B cell (primary cell): ENCODE results near the gene YWHAG. TPM values are rescaled to one million over a fixed set of nuclear protein-coding genes. Genes with fewer than 3 reads are reported as not detected.

ENCODE experiments used
- ATAC-seq: fragments of 200-7000 bp; cut with Tn5 transposase; one replicate; pipeline ENCODE4 v1.10.0; 2021; ENCODE audit warnings: low read depth, mild to moderate bottlenecking, moderate number of reproducible peaks, moderate library complexity
- CTCF ChIA-PET: fragments of 350-600 bp; sonication (Branson Sonifier 250); formaldehyde crosslinking; loops from one replicate; lab custom pipeline; 2021; ENCODE audit warnings: antibody characterized with exemption, inconsistent platforms; lab: Charles Lee
- POLR2A ChIA-PET: fragments of 350-600 bp; sonication (Branson Sonifier 250); formaldehyde crosslinking; loops from one replicate; lab custom pipeline; 2021; ENCODE audit warnings: antibody characterized with exemption; lab: Charles Lee
- DNase-seq: peaks from one replicate; pipeline ENCODE4 v3.0.0; 2013
- H2AFZ ChIP-seq: 2 replicates; pipeline ENCODE4 v1.6.1; 2012; ENCODE audit warnings: mild to moderate bottlenecking, low read depth, low read length; ENCODE audit not compliant: insufficient read depth, poor library complexity, severe bottlenecking
- H3K27ac ChIP-seq, 2 donors: 1 replicate in 1 of 2; 2 replicates in 1 of 2; pipeline ENCODE4 v1.5.1; 2012 to 2013; ENCODE audit warnings: low read length in 2 of 2, mild to moderate bottlenecking in 2 of 2, moderate library complexity in 1 of 2
- H3K27me3 ChIP-seq, 4 experiments: fragments of 200-600 bp in 1 of 4; sonication (generic) in 1 of 4; replicated peaks in 1 of 4; 1 replicate in 2 of 4; 2 replicates in 2 of 4; pipeline versions ENCODE4 v1.6.1 to v1.7.0; 2013 to 2016; ENCODE audit warnings: low read length in 3 of 4, mild to moderate bottlenecking in 2 of 4, mixed read lengths in 1 of 4, moderate library complexity in 1 of 4; ENCODE audit not compliant: insufficient read depth in 4 of 4, control insufficient read depth in 3 of 4; ENCODE audit errors: control extremely low read depth in 1 of 4
- H3K36me3 ChIP-seq, 2 experiments: replicated peaks in 1 of 2; 1 replicate in 1 of 2; 2 replicates in 1 of 2; pipeline versions ENCODE4 v1.6.1 to v1.7.1; 2013; ENCODE audit warnings: low read length in 1 of 2; ENCODE audit not compliant: insufficient read depth in 2 of 2, control insufficient read depth in 1 of 2; ENCODE audit errors: control extremely low read depth in 1 of 2, extremely low read depth in 1 of 2
- H3K4me1 ChIP-seq, 2 donors: fragments of 200-600 bp in 1 of 2; sonication (generic) in 1 of 2; 1 replicate in 1 of 2; 2 replicates in 1 of 2; pipeline versions ENCODE4 v1.5.1 to v1.6.1; 2013 to 2017; ENCODE audit warnings: low read length in 2 of 2; ENCODE audit not compliant: control insufficient read depth in 2 of 2, insufficient read depth in 2 of 2
- H3K4me2 ChIP-seq: replicated peaks from 2 replicates; pipeline ENCODE3; 2012; ENCODE audit warnings: mild to moderate bottlenecking, low read depth, low read length; ENCODE audit not compliant: poor library complexity, severe bottlenecking
- H3K4me3 ChIP-seq, 5 experiments: fragments of 200-600 bp in 1 of 5; sonication (generic) in 1 of 5; 1 replicate in 3 of 5; 2 replicates in 2 of 5; pipeline versions ENCODE4 v1.5.1 to v1.7.0; 2011 to 2016; ENCODE audit warnings: low read length in 4 of 5, mild to moderate bottlenecking in 4 of 5, low read depth in 2 of 5, control low read depth in 1 of 5, moderate library complexity in 1 of 5; ENCODE audit not compliant: insufficient read depth in 1 of 5; ENCODE audit errors: control extremely low read depth in 1 of 5, extremely low read depth in 1 of 5
- H3K79me2 ChIP-seq: fragments of 200-600 bp; sonication (generic); one replicate; pipeline ENCODE4 v1.6.0; 2016; ENCODE audit warnings: low read length; ENCODE audit not compliant: control insufficient read depth, insufficient read depth
- H3K9ac ChIP-seq: fragments of 200-600 bp; sonication (generic); 2 replicates; pipeline ENCODE4 v1.6.1; 2017; ENCODE audit warnings: mild to moderate bottlenecking, low read length, moderate library complexity
- H3K9me3 ChIP-seq, 3 donors: one replicate each; pipeline versions ENCODE4 v1.6.1 to v1.7.1; 2013; ENCODE audit warnings: low read length in 2 of 3; ENCODE audit not compliant: control insufficient read depth in 2 of 3, insufficient read depth in 1 of 3; ENCODE audit errors: control extremely low read depth in 1 of 3
- H4K20me1 ChIP-seq: 2 replicates; pipeline ENCODE4 v1.6.0; 2012; ENCODE audit warnings: mild to moderate bottlenecking, low read length; ENCODE audit not compliant: insufficient read depth, control insufficient read depth, poor library complexity, severe bottlenecking
- H3K27ac Mint-ChIP-seq: one replicate; pipeline ENCODE4 v1.8.0; 2021; ENCODE audit warnings: mixed read lengths
- H3K27me3 Mint-ChIP-seq: one replicate; pipeline ENCODE4 v1.8.0; 2021; ENCODE audit warnings: mixed read lengths
- H3K4me1 Mint-ChIP-seq: one replicate; pipeline ENCODE4 v1.8.0; 2021; ENCODE audit warnings: mixed read lengths
- H3K4me3 Mint-ChIP-seq: one replicate; pipeline ENCODE4 v1.8.0; 2021; ENCODE audit warnings: mixed read lengths
- H3K9me3 Mint-ChIP-seq: one replicate; pipeline ENCODE4 v1.8.0; 2022; ENCODE audit warnings: mixed read lengths; ENCODE audit not compliant: insufficient read depth
- EZH2 ChIP-seq: IDR thresholded peaks from 2 replicates; pipeline ENCODE4 v1.6.1; 2012; ENCODE audit warnings: borderline replicate concordance, low read depth, mild to moderate bottlenecking, moderate library complexity, low read length; ENCODE audit not compliant: insufficient read depth, poor library complexity, severe bottlenecking
- WGBS: methylation state at CpG from one replicate; pipeline ENCODE4 v1.1.5; 2013; ENCODE audit warnings: missing lambda C conversion rate; ENCODE audit not compliant: insufficient coverage; 5-methylcytosine and 5-hydroxymethylcytosine counted together
- intact Hi-C: fragments of 100-400 bp; cut with micrococcal nuclease; formaldehyde crosslinking; loops from one replicate; pipeline ENCODE4 v1.10.0; 2022
- polyA plus RNA-seq: library from polyadenylated mRNA; depleted of rRNA; stranded (reverse); fragments of >200 nt; gene quantifications from 2 replicates; pipeline ENCODE4 v1.2.3, GENCODE V29; 2012
- total RNA-seq, 2 donors: library from RNA; stranded (reverse); fragments of 120-200 nt in 1 of 2; gene quantifications; 1 replicate in 1 of 2; 2 replicates in 1 of 2; pipeline versions ENCODE4 v1.2.3 to v1.2.4, GENCODE V29; 2013 to 2022
- TF ChIP-seq, protein P1 (sequence below): fragments of 200-600 bp; IDR thresholded peaks from one replicate; pipeline ENCODE4 v1.8.0; 2022; ENCODE audit warnings: antibody characterized with exemption, mild to moderate bottlenecking

The YWHAG gene
- total and polyA plus RNA-seq, 2 donors (not counting 1 experiment from before 2014, with no cell fraction given) = 6.6 to 51.6 TPM

DNA sequence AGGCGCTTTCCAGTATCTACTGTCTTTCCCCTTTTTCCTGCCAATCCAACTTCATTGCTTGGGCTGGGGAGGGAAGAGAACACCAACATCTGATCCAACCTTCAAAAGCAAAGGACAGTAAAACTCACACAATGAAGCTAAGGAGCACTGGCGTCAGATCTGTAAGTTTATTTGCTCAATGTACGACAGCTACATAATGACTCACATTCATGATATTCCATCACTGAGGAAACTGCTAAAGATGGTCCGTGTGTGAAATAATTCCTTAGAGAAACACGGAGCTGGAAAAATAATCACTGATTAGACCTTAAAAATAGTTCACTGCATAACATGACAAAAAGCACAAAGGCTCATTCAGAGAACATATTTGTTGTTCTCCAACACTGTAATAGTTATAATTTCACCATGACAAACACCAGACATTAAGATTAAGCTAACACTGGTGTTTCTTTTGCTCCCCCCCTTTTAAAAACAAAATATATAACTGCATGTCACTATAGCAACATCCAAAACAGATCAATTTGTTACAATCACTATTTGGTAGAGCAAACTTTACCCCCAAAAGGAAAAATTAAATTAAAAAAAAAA is 32.1 kb downstream of the YWHAG start:
- WGBS = no CpG with 5 or more reads among the region's 5 CpGs
- no peaks in the 10 kb centered on the region for H3K27me3 ChIP-seq
- H3K4me2 ChIP-seq = no peak overlapping the region
- H4K20me1 ChIP-seq = peaks cover 39% of the 10 kb centered on the region
- H3K27ac ChIP-seq = no peak overlapping the region
- DNase-seq (no peak), ATAC-seq (no peak)
- H3K36me3 ChIP-seq = peaks cover 0 to 35% of the 10 kb centered on the region in 2 experiments
- Mint-ChIP-seq H3K4me1 (peaks cover 24% of the 10 kb centered on the region), H3K4me3 (no peak overlapping the region), H3K27me3 (no peaks in the 10 kb centered on the region), H3K27ac (peak overlapping the region; percentile 7), H3K9me3 (no peaks in the 10 kb centered on the region)
- H3K79me2 ChIP-seq = peaks cover 40% of the 10 kb centered on the region
- ChIA-PET CTCF (interaction anchor here (0.7 to 3.2 kb wide), 3 partner anchors 13 to 1659 kb away, joined by 3 to 11 read pairs (median 3); no protein-coding TSS in a partner anchor), POLR2A (interaction anchor here (0.7 kb wide), 1 partner anchor 40 kb away, joined by 6 read pairs; no protein-coding TSS in a partner anchor)
- H3K9ac ChIP-seq = no peak overlapping the region
- H2AFZ ChIP-seq = no peak overlapping the region
- TF ChIP-seq EZH2 = no peak
- TF ChIP-seq, protein P1, sequence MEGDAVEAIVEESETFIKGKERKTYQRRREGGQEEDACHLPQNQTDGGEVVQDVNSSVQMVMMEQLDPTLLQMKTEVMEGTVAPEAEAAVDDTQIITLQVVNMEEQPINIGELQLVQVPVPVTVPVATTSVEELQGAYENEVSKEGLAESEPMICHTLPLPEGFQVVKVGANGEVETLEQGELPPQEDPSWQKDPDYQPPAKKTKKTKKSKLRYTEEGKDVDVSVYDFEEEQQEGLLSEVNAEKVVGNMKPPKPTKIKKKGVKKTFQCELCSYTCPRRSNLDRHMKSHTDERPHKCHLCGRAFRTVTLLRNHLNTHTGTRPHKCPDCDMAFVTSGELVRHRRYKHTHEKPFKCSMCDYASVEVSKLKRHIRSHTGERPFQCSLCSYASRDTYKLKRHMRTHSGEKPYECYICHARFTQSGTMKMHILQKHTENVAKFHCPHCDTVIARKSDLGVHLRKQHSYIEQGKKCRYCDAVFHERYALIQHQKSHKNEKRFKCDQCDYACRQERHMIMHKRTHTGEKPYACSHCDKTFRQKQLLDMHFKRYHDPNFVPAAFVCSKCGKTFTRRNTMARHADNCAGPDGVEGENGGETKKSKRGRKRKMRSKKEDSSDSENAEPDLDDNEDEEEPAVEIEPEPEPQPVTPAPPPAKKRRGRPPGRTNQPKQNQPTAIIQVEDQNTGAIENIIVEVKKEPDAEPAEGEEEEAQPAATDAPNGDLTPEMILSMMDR = no peak
- H3K9me3 ChIP-seq = no peaks in the 10 kb centered on the region
- no peak overlapping the region for H3K4me3 ChIP-seq
- intact Hi-C loops = no loop called here
- peaks cover 5% of the 10 kb centered on the region in 2 donors for H3K4me1 ChIP-seq

DNA sequence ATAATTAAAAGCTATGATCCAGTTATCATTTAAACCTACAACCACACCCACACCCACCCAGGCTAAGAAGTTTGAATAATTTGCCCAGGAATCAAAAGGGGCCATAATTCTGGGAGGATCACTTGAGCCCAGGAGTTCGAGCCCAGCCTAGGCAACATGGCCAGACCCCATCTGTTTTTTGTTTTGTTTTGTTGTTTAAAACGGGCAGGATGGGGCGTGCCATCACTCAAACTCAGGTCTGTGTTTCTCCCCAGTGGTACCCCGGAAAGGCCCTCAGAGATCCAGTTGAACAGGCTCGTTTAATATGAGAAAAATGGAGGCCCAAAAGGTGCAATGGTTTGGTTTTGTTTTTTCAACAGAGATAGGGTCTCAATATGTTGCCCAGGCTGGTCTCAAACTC is 33.0 kb downstream of the YWHAG start:
- no peak overlapping the region for H3K4me2 ChIP-seq
- peaks cover 5% of the 10 kb centered on the region in 2 donors for H3K4me1 ChIP-seq
- H3K27ac ChIP-seq = no peak overlapping the region
- TF ChIP-seq, protein P1 = no peak
- TF ChIP-seq EZH2 = no peak
- no peak for DNase-seq
- H3K9ac ChIP-seq = no peak overlapping the region
- ATAC-seq = no peak
- peaks cover 0 to 35% of the 10 kb centered on the region in 2 experiments for H3K36me3 ChIP-seq
- CTCF ChIA-PET = interaction anchor here (3.2 kb wide), 1 partner anchor 12 kb away, joined by 11 read pairs; no protein-coding TSS in a partner anchor
- no peaks in the 10 kb centered on the region for H3K27me3 ChIP-seq
- no peak overlapping the region for H3K27ac Mint-ChIP-seq
- no peak overlapping the region for H3K4me3 ChIP-seq
- H3K79me2 ChIP-seq = peaks cover 32% of the 10 kb centered on the region
- H3K9me3 ChIP-seq = no peaks in the 10 kb centered on the region
- WGBS = 97% methylated on average over 5 of the region's 5 CpGs
- intact Hi-C loops = no loop called here
- H3K9me3 Mint-ChIP-seq = no peaks in the 10 kb centered on the region
- H4K20me1 ChIP-seq = peaks cover 29% of the 10 kb centered on the region
- no peak overlapping the region for H3K4me3 Mint-ChIP-seq
- POLR2A ChIA-PET = interaction anchor here (0.7 kb wide), 1 partner anchor 39 kb away, joined by 6 read pairs; no protein-coding TSS in a partner anchor
- H3K4me1 Mint-ChIP-seq = peaks cover 24% of the 10 kb centered on the region
- no peaks in the 10 kb centered on the region for H3K27me3 Mint-ChIP-seq
- no peak overlapping the region for H2AFZ ChIP-seq
